Transverse colon (tissue), 4 donors: ENCODE results near the gene PRKCH.

Source experiments
- CTCF ChIP-seq, 5 experiments: fragments of 200-600 bp in 3 of 5; fragments of 450-650 bp in 2 of 5; sonication (generic) in 3 of 5; IDR thresholded peaks; 1 replicate in 2 of 5; 2 replicates in 3 of 5; pipeline ENCODE4 v1.5.1; 2016 to 2017; ENCODE audit warnings: antibody characterized with exemption in 5 of 5, inconsistent platforms in 3 of 5, mild to moderate bottlenecking in 2 of 5, moderate library complexity in 1 of 5
- EP300 ChIP-seq: sonication (generic); formaldehyde crosslinking; IDR thresholded peaks from one replicate; pipeline ENCODE4 v1.6.1; 2017; ENCODE audit warnings: antibody characterized with exemption, low read depth
- POLR2A ChIP-seq: fragments of 450-650 bp; IDR thresholded peaks from one replicate; pipeline ENCODE4 v1.6.1; 2016; ENCODE audit warnings: antibody characterized with exemption, mild to moderate bottlenecking, moderate library complexity
- POLR2AphosphoS5 ChIP-seq, 3 donors: sonication (generic); formaldehyde crosslinking; IDR thresholded peaks; one replicate each; pipeline ENCODE4 v1.6.1; 2016; ENCODE audit warnings: antibody characterized with exemption in 3 of 3

GRCh38 chr14:61398221-61398620, 76.8 kb downstream of the PRKCH start:
- TF ChIP-seq CTCF (IDR thresholded peaks at IDR 0.05) (no peak), EP300 (no peak), POLR2AphosphoS5 (IDR thresholded peaks at IDR 0.05) (no peak), POLR2A (no peak)
